ENCODE measurements around the gene ARID1B. TPM values are rescaled to one million over a fixed set of nuclear protein-coding genes. Genes with fewer than 3 reads are reported as not detected.

The ARID1B gene
- total RNA-seq, 1 experiment from 2014 or later, result 42.8 TPM

GRCh38 chr6:157040191-157040590, 263.0 kb downstream of the ARID1B start:
- H3K79me2 ChIP-seq (ENCODE audit: low read depth), result no peaks in the 10 kb centered on the region
- DNase-seq, result no peak
- intact Hi-C loops (cut with micrococcal nuclease; ENCODE audit: unreplicated experiment), result no loop called here
- H4K20me1 ChIP-seq (ENCODE audit: insufficient read depth), result no peaks in the 10 kb centered on the region
- no peaks in the 10 kb centered on the region for H3K27me3 ChIP-seq (ENCODE audit: insufficient read depth, low read depth)
- TF ChIP-seq CTCF (conservative IDR thresholded peaks at IDR 0.05) (no peak), EZH2 (IDR thresholded peaks at IDR 0.05; ENCODE audit: low read depth) (no peak)
- BruUV-seq (replicated peaks), result no TSS peak
- H3K9me2 ChIP-seq (ENCODE audit: insufficient read depth), result no peaks in the 10 kb centered on the region
- no peak overlapping the region for H3K4me3 ChIP-seq
- CTCF ChIA-PET, result no interaction called here
- no peaks in the 10 kb centered on the region for H3K36me3 ChIP-seq (ENCODE audit: low read depth)
- H3K27ac ChIP-seq, result no peak overlapping the region
- no peak overlapping the region for H2AFZ ChIP-seq
- no peaks in the 10 kb centered on the region for H3K9me3 ChIP-seq (ENCODE audit: insufficient read depth, low read depth)
- POLR2A ChIA-PET (ENCODE audit: unreplicated experiment), result no interaction called here
- no peaks in the 10 kb centered on the region for H3F3A ChIP-seq (ENCODE audit: insufficient read depth, low read depth)
- H3K4me1 ChIP-seq (replicated peaks; ENCODE audit: insufficient read depth), result peaks cover 10% of the 10 kb centered on the region
- H3K4me2 ChIP-seq, result no peak overlapping the region

- no peak overlapping the region for H3K27ac ChIP-seq
- H3K36me3 ChIP-seq (ENCODE audit: low read depth), result no peaks in the 10 kb centered on the region
- no peaks in the 10 kb centered on the region for H4K20me1 ChIP-seq (ENCODE audit: insufficient read depth)
- no peak overlapping the region for H3K4me3 ChIP-seq
- TF ChIP-seq CTCF (conservative IDR thresholded peaks at IDR 0.05) (peak; percentile 71), EZH2 (IDR thresholded peaks at IDR 0.05; ENCODE audit: low read depth) (no peak)
- H2AFZ ChIP-seq, result no peak overlapping the region
- no peaks in the 10 kb centered on the region for H3K4me1 ChIP-seq (replicated peaks; ENCODE audit: insufficient read depth)
- no peak for DNase-seq
- H3K27me3 ChIP-seq (ENCODE audit: insufficient read depth, low read depth), result no peaks in the 10 kb centered on the region
- intact Hi-C loops (cut with micrococcal nuclease; ENCODE audit: unreplicated experiment), result no loop called here
- no peaks in the 10 kb centered on the region for H3F3A ChIP-seq (ENCODE audit: insufficient read depth, low read depth)
- ChIA-PET POLR2A (ENCODE audit: unreplicated experiment) (interaction anchor here (0.6 kb wide), 1 partner anchor 1810 kb away, joined by 8 read pairs; no protein-coding TSS in a partner anchor), CTCF (interaction anchor here (0.7 to 1.2 kb wide), 5 partner anchors 8 to 73 kb away, joined by 3 to 4 read pairs (median 4); no protein-coding TSS in a partner anchor)
- H3K4me2 ChIP-seq, result no peak overlapping the region
- H3K79me2 ChIP-seq (ENCODE audit: low read depth), result no peaks in the 10 kb centered on the region
- no TSS peak for BruUV-seq (replicated peaks)
- H3K9me2 ChIP-seq (ENCODE audit: insufficient read depth), result no peaks in the 10 kb centered on the region
- H3K9me3 ChIP-seq (ENCODE audit: insufficient read depth, low read depth), result no peaks in the 10 kb centered on the region
These were observed 268.8 kb downstream of the ARID1B start for GRCh38 chr6:157045831-157046454.

- Histone ChIP-seq H3K4me3 (no peak overlapping the region), H4K20me1 (ENCODE audit: insufficient read depth) (no peaks in the 10 kb centered on the region), H3K27me3 (ENCODE audit: insufficient read depth, low read depth) (no peaks in the 10 kb centered on the region), H3K36me3 (ENCODE audit: low read depth) (no peaks in the 10 kb centered on the region), H3K4me2 (no peak overlapping the region), H3K79me2 (ENCODE audit: low read depth) (no peaks in the 10 kb centered on the region), H3K9me3 (ENCODE audit: insufficient read depth, low read depth) (no peaks in the 10 kb centered on the region), H3K4me1 (replicated peaks; ENCODE audit: insufficient read depth) (no peaks in the 10 kb centered on the region), H3K27ac (no peak overlapping the region), H2AFZ (no peak overlapping the region), H3F3A (ENCODE audit: insufficient read depth, low read depth) (no peaks in the 10 kb centered on the region), H3K9me2 (ENCODE audit: insufficient read depth) (no peaks in the 10 kb centered on the region)
- no peak for TF ChIP-seq EZH2 (IDR thresholded peaks at IDR 0.05; ENCODE audit: low read depth)
- TF ChIP-seq CTCF (conservative IDR thresholded peaks at IDR 0.05), result no peak
- ChIA-PET CTCF (interaction anchor here (0.9 kb wide), 1 partner anchor 16 kb away, joined by 3 read pairs; no protein-coding TSS in a partner anchor), POLR2A (ENCODE audit: unreplicated experiment) (no interaction called here)
- BruUV-seq (replicated peaks), result no TSS peak
- intact Hi-C loops (cut with micrococcal nuclease; ENCODE audit: unreplicated experiment), result no loop called here
- DNase-seq, result no peak
These were observed 269.6 kb downstream of the ARID1B start for GRCh38 chr6:157046776-157047175.

Data from PC-9 (cell line).